Measurements from ENCODE around the gene SLC7A1. TPM values are rescaled to one million over a fixed set of nuclear protein-coding genes. Genes with fewer than 3 reads are reported as not detected.
A peak's percentile ranks its signal among the peaks of the same experiment; 100 is the strongest.

The SLC7A1 gene
- total RNA-seq, 1 donor from 2014 or later, result 31.9 TPM

DNA sequence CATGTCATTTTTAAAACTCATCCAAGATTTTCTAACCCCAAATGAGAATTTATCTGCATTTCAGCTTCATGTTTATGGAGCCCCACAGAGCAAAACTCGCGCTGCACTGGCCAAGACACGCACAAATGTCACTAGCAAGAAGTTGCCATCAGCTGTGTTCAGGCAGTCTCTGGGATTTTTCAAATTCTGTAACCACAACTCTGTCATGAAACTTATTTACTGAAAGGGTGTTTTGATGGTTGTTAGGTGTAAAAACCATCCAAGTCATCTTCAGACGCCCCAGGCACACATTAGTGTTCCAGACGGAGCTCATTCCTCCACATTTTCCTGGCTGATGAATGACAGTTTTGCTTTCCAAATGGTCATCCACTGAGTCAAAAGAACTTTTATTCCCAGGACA, 63.4 kb downstream of the SLC7A1 start:
- DNase-seq (ENCODE audit: low spot score), result no peak

GRCh38 chr13:29530901-29531300, 64.6 kb downstream of the SLC7A1 start:
- DNase-seq (ENCODE audit: low spot score), result peak; percentile 43

- no peak for DNase-seq (ENCODE audit: low spot score)
Measured at GRCh38 chr13:29529754-29530153, 65.7 kb downstream of the SLC7A1 start.

DNA sequence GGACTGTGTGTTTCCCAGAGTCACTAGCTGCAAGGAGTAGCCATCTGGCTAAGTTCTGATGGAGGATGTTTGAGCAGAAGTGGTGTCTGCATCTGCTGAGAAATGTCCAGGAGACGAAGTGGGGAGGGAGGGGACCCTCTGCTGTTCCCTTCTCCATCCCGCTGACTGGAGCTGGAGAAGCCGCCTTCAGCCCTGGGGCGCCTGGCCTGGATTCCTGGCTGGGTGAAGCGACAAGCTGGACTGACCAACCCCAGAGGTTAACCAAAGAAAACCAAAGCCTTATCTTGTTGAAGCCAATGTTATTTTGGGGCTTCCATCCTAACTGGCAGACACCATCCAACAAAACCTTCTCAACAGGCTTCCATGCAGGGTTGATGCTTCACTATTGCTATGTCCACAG, 67.6 kb downstream of the SLC7A1 start:
- DNase-seq (ENCODE audit: low spot score), result no peak

- DNase-seq (ENCODE audit: low spot score), result no peak
Measured at GRCh38 chr13:29527511-29527910, 68.0 kb downstream of the SLC7A1 start.

DNA sequence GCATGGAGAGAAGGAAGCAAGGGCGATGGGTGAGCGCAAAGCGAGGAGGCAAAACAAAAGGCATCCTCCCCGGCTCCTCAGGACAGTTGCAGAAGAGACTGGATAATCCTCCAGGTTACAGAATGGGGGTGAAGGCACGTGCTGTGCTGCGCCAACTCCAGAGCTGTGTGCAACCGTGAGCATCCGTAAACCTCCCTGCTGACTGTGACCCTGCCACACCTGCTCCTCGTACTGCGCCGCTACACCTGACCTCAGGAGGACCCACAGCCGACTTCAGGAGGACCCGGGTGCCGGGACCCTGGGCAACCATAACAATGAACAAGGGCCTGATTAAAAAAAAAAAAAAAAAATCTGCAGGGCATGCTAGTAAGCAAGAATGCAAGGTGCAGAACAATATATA, 68.7 kb downstream of the SLC7A1 start:
- peak; percentile 24 for DNase-seq (ENCODE audit: low spot score)

GRCh38 chr13:29525757-29526156, 69.7 kb downstream of the SLC7A1 start:
- peak; percentile 71 for DNase-seq (ENCODE audit: low spot score)

- peak; percentile 83 for DNase-seq (ENCODE audit: low spot score)
Measured at GRCh38 chr13:29524641-29525040, 70.8 kb downstream of the SLC7A1 start.

DNA sequence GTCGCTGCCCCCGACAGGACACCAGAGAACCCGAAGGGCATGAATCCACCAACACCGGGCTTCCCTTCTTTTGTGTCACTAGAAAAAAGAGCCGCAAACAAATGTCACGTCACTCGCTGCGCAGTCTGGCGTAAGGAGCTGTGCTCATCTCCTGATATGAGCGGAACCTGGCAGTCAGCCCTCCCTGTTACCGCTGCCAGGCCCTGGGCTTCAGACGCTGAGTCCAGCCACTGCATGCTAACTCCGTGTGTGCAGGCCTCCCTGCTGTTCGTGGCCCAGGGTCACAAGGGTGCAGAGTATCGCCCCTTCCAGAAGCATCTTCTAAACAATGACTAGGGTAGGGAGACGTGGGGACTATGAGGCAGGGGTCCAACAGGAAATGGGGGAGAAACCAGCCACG, 71.3 kb downstream of the SLC7A1 start:
- peak; percentile 88 for DNase-seq (ENCODE audit: low spot score)

DNA sequence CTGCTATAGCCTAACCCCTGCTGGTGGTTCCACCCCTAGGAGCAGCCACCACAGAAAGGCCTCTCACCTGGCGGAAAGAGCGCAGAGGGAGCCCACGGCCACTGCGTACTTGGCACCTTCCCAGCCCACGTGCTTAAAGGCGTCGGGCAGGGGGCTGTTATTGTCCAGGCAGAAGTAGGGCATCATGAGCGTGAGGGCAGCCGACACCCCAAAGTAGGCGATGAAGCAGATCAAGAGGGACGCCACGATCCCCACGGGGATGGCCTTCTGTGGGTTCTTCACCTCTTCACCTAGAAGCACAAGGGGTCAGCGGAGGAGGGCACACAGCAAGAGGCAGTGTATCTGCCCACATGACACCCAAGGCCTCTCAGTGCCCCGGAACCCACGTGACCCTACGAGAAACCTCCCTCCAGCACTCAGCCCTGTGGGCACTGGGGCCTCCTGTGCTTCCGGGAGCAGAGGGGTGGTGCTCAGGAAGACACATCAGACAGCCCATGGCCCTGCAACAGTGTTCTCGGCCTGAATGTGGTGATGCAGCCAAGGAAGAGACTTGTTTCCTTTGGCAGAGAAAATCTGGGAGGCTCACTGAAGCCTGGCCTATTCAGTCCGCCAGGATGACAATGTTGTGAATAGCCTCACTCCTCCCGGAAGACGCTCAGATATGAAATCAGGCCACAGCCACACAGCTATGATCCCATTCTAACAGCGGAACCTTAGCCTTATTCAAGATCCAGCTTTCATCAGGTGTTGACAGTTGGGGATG, 72.1 kb downstream of the SLC7A1 start:
- peak; percentile 84 for DNase-seq (ENCODE audit: low spot score)

DNA sequence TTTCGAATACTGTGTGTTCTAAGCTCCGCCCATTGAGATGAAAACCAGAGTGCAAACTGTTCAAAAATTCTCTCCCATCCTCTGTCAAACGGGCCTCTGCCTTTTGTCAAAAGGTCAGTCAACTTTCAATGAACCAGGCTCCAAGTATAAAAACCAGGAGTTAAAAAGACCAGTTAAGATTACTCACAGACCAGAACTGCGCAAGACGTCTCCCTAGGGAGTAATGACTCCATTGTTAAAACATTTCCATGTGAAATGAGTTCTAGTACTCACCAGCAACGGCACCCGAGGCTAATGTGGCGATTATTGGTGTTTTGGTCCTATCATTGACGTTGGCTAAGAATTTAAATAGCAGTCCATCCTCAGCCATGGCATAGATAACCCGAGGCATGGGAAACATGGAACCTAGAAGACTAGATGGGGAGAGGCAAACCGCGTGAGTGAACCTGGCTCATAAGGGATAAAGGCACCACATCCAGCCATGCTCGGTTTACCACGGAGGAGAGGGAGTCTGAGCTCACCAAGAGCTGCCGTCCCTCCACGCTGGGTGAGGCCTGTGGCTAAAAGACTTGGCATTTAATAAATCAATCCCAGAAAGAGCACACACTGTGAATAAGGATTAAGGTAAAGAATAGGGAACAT, 73.3 kb downstream of the SLC7A1 start:
- peak; percentile 60 for DNase-seq (ENCODE audit: low spot score)

- peak; percentile 53 for DNase-seq (ENCODE audit: low spot score)
Measured at GRCh38 chr13:29521336-29521735, 74.2 kb downstream of the SLC7A1 start.

GRCh38 chr13:29520671-29521070, 74.8 kb downstream of the SLC7A1 start:
- DNase-seq (ENCODE audit: low spot score), result no peak

GRCh38 chr13:29519921-29520320, 75.6 kb downstream of the SLC7A1 start:
- DNase-seq (ENCODE audit: low spot score), result no peak

DNA sequence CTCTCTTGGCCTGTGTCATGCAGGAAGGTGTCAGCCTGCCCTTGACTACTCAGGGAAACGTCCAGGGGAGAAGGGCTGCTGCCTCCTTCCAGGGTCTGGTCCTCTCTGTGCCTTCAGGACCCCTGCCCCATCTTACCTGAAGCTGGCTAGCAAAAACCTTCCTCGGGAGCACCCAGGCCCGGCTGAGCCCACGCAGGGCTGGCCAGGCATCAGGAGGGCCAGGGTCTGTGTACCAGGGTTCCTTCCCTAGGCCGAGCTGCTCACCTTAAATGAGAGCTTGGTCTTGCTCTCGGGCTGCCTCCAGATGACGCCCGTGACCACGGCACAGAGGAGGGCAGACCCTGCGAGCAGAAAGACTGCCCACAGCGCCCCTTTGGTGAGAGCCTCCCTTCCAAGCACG, 78.6 kb downstream of the SLC7A1 start:
- peak; percentile 55 for DNase-seq (ENCODE audit: low spot score)

DNA sequence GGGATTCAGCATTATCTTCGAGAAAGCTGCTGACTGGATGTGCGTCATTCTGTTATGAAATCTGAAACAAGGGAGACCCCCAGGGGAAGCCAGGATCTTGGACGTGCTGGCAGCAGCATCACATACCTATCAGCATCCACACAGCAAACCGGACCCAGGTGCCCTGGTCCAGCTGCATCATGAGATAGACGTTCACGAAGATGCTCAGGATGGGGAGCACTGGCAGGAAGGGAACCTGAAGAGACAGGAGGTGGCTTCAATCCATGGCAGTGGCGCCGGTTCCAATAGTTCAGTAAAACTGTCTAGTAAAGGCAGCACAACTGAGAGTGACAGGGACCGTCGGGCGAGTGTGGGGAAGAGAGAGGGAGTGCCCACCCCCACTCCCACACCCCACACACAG, 79.5 kb downstream of the SLC7A1 start:
- no peak for DNase-seq (ENCODE audit: low spot score)

- DNase-seq (ENCODE audit: low spot score), result no peak
Measured at GRCh38 chr13:29515372-29515771, 80.1 kb downstream of the SLC7A1 start.

- no peak for DNase-seq (ENCODE audit: low spot score)
Measured at GRCh38 chr13:29514720-29515310, 80.7 kb downstream of the SLC7A1 start.

DNA sequence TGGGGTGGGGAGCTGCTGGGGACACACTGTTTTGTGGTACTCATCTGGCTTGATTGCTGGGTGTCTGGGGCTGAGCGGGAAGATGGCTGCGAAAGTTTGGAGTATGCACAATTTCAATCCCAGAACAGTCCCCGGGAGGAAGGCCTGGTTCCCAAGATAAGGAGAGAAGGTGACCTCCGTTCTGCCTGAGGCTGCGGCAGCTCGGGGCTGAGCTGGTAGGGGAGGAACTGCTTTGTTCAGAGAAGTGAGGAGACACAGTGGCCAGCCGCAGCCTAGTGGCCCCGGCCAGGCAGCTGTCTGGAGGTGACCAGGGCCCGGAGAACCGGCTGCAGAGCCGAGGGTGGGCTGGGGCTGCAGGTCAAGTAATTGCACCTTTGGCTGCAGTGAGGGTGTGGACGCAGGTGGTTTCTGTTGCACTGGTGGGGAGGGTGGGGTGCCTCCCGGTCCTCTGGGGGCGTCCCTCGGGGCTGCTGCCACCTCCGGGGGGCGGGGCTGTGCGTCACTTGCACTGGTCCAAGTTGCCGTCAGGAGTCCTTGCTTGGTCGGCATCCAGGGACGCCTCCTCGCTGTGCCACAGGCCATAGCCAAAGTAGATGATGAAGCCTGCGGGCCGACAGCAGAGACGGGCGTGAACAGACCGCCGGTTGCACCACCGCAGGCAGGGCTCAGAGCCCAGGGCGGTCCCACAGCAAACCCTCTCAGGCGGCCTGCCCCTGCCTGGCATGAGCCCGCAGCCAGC, 81.3 kb downstream of the SLC7A1 start:
- DNase-seq (ENCODE audit: low spot score), result no peak

GRCh38 chr13:29513002-29513980, 82.2 kb downstream of the SLC7A1 start:
- DNase-seq (ENCODE audit: low spot score), result no peak

DNA sequence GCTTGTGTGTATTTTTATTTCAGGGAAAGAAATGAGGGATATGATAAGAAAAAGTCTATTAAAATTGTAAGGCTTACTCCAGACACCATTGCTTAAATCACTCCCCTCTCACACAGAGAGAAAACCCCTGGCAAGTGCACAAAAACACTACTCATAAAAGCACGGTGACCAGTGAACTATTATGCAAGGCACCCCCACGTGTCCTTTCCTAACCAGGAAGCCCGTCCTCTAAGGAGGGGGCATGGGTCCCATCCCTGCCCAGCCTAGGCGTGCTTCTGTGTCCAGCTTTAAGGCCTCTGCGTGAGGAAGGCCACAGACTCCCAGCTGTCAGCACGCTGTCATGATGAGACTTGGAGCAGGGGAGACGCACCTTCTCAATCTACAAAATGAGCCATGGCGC, 83.5 kb downstream of the SLC7A1 start:
- DNase-seq (ENCODE audit: low spot score), result no peak
